Muscle of back (tissue), 13 donors: ENCODE results near the gene FOXF2. TPM values are rescaled to one million over a fixed set of nuclear protein-coding genes. Genes with fewer than 3 reads are reported as not detected.
A peak's percentile ranks its signal among the peaks of the same experiment; 100 is the strongest.
"Not testable (repeated sequence)": the region's sequence is repeated elsewhere in the genome, so short reads cannot be mapped to it uniquely, and the experiment has no call there.

Experiments
- DNase-seq, 3 donors: peaks; one replicate each; pipeline versions ENCODE4 v3.0.0 to v3.0.0-alpha.2; 2013
- long read RNA-seq, 9 donors: transcript quantifications; one replicate each; lab custom pipeline, GENCODE V29; 2026
- polyA plus RNA-seq, 10 donors: library from polyadenylated mRNA; unstranded; fragments of 120-200 nt; gene quantifications; one replicate each; pipeline ENCODE4 v1.2.1, GENCODE V29; 2013; ENCODE audit not compliant: insufficient read length in 10 of 10

FOXF2 gene
- under 1 TPM; 0.13 to 0.67 (median 0.21) TPM for polyA plus RNA-seq
- long read RNA-seq, donor 1 = 0 reads
- long read RNA-seq, donor 2 = 0 reads
- long read RNA-seq, donor 3 = 0 reads
- long read RNA-seq, donor 4, partial matches to known transcripts = 0 of 1 reads
- long read RNA-seq, donor 4, other reads (novel, unspliced or antisense) = 0 of 1 reads
- long read RNA-seq, donor 5 = 0 reads
- long read RNA-seq, donor 6 = 0 reads
- long read RNA-seq, donor 7 = 0 reads
- long read RNA-seq, donor 8 = 0 reads
- long read RNA-seq, donor 9 = 0 reads

GRCh38 chr6:1389369-1390132 lies at the start of gene FOXF2:
Gene FOXF2 (plus strand): TSS chr6:1389576. CDS start chr6:1389948, 372 bp downstream.
- DNase-seq = no peak

GRCh38 chr6:1346101-1346500 lies 43.3 kb upstream of the FOXF2 start:
- DNase-seq = no peak

- no peak for DNase-seq
These were observed 42.8 kb upstream of the FOXF2 start for GRCh38 chr6:1346558-1347091.

- DNase-seq = no peak
These were observed 42.2 kb upstream of the FOXF2 start for GRCh38 chr6:1347161-1347560.

GRCh38 chr6:1348675-1349074 lies 40.7 kb upstream of the FOXF2 start:
- peak; percentile 68 to 93 (median 83) for DNase-seq

GRCh38 chr6:1349655-1350054 lies 39.7 kb upstream of the FOXF2 start:
- no peak for DNase-seq

- DNase-seq = no peak
These were observed 37.9 kb upstream of the FOXF2 start for GRCh38 chr6:1351381-1352008.

- DNase-seq = not testable (repeated sequence)
These were observed 34.3 kb upstream of the FOXF2 start for GRCh38 chr6:1355068-1355467.

GRCh38 chr6:1361717-1362116 lies 27.7 kb upstream of the FOXF2 start:
- DNase-seq = not testable (repeated sequence)

GRCh38 chr6:1362643-1363042 lies 26.7 kb upstream of the FOXF2 start:
- no peak for DNase-seq

GRCh38 chr6:1363298-1363697 lies 26.1 kb upstream of the FOXF2 start:
- no peak for DNase-seq

- DNase-seq = peak; percentile 52 to 90 (median 70)
These were observed 25.4 kb upstream of the FOXF2 start for GRCh38 chr6:1363729-1364572.

GRCh38 chr6:1364791-1365190 lies 24.6 kb upstream of the FOXF2 start:
- no peak for DNase-seq

GRCh38 chr6:1365686-1366085 lies 23.7 kb upstream of the FOXF2 start:
- DNase-seq = peak in 2 of 3 donors; percentile 38 to 73

- no peak for DNase-seq
These were observed 21.6 kb upstream of the FOXF2 start for GRCh38 chr6:1367771-1368170.

GRCh38 chr6:1368940-1369339 lies 20.4 kb upstream of the FOXF2 start:
- no peak for DNase-seq

- DNase-seq = not testable (repeated sequence)
These were observed 19.7 kb upstream of the FOXF2 start for GRCh38 chr6:1369695-1370094.

GRCh38 chr6:1371933-1372332 lies 17.4 kb upstream of the FOXF2 start:
- no peak for DNase-seq

GRCh38 chr6:1372690-1373089 lies 16.7 kb upstream of the FOXF2 start:
- no peak for DNase-seq

- DNase-seq = no peak
These were observed 12.7 kb upstream of the FOXF2 start for GRCh38 chr6:1376653-1377052.

GRCh38 chr6:1377526-1377925 lies 11.8 kb upstream of the FOXF2 start:
- DNase-seq = no peak
